MCF 10A (cell line): ENCODE data around the gene MTA3. TPM values are rescaled to one million over a fixed set of nuclear protein-coding genes. Genes with fewer than 3 reads are reported as not detected.

Experiments used
- BruUV-seq: library from RNA; stranded (reverse); fragments of 400-500 nt; replicated peaks from 2 replicates; lab custom pipeline; 2021; lab: Mats Ljungman, UMichigan
- CTCF ChIA-PET: fragments of 300-600 bp; sonication (Branson Sonifier 250); formaldehyde crosslinking; extraction: SDS; loops from one replicate; lab custom pipeline; 2021; ENCODE audit warnings: antibody characterized with exemption, inconsistent platforms; lab: Yijun Ruan, JAX
- POLR2A ChIA-PET: fragments of 300-600, 350-650 bp; sonication (Branson Sonifier 250); formaldehyde crosslinking; extraction: SDS; loops from one replicate; lab custom pipeline; 2020; ENCODE audit warnings: antibody characterized with exemption, inconsistent platforms; lab: Yijun Ruan, JAX
- DNase-seq: peaks from one replicate; pipeline ENCODE4 v3.0.0-alpha.2; 2018; ENCODE audit not compliant: unreplicated experiment
- H3K27ac Mint-ChIP-seq: one replicate; pipeline ENCODE4 v1.8.0; 2022; ENCODE audit warnings: mild to moderate bottlenecking, low read depth, mixed read lengths; ENCODE audit not compliant: unreplicated experiment
- H3K27me3 Mint-ChIP-seq: one replicate; pipeline ENCODE4 v1.8.0; 2022; ENCODE audit warnings: mixed read lengths; ENCODE audit not compliant: insufficient read depth, unreplicated experiment
- H3K36me3 Mint-ChIP-seq: one replicate; pipeline ENCODE4 v1.8.0; 2022; ENCODE audit warnings: mild to moderate bottlenecking, moderate library complexity, mixed read lengths; ENCODE audit not compliant: insufficient read depth, unreplicated experiment
- H3K4me1 Mint-ChIP-seq: one replicate; pipeline ENCODE4 v1.8.0; 2022; ENCODE audit warnings: mixed read lengths; ENCODE audit not compliant: insufficient read depth, unreplicated experiment
- H3K4me3 Mint-ChIP-seq: one replicate; pipeline ENCODE4 v1.8.0; 2022; ENCODE audit warnings: mild to moderate bottlenecking, moderate library complexity, mixed read lengths; ENCODE audit not compliant: unreplicated experiment
- H3K9me3 Mint-ChIP-seq: one replicate; pipeline ENCODE4 v1.8.0; 2022; ENCODE audit warnings: mixed read lengths; ENCODE audit not compliant: unreplicated experiment
- CTCF ChIP-seq: fragments of 200-600 bp; IDR thresholded peaks from one replicate; pipeline ENCODE4 v1.8.0; 2022; ENCODE audit warnings: antibody characterized with exemption, mild to moderate bottlenecking; ENCODE audit not compliant: unreplicated experiment
- intact Hi-C: fragments of 100-400 bp; cut with micrococcal nuclease; formaldehyde crosslinking; loops from 2 replicates; pipeline ENCODE4 v1.14.1; 2022
- total RNA-seq: library from RNA; stranded (reverse); gene quantifications from 2 replicates; pipeline ENCODE4 v1.2.3, GENCODE V29; 2022

MTA3 gene
- total RNA-seq, 1 experiment from 2014 or later, result 41.4 TPM

DNA sequence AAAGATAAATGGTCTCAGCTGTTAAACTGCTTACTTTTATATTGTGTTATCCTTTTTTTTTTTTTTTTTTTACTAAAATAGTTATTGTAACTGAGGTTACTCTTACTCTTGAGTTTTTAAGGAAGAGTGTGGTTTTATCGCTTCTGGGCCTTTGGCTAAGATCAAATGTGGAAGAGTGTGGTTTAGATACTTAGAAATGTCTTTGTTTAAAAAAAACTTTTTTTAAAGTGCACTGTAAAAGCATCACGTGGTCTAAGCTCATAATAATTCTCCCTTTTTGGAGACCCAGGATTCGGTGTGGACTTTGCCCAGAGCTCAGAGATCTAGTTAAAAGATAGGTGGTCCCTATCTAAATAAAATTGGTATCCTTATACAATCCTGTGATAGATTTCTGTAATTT, 207.4 kb downstream of the MTA3 start:
- Mint-ChIP-seq H3K4me1 (no peaks in the 10 kb centered on the region), H3K4me3 (no peak overlapping the region), H3K36me3 (no peaks in the 10 kb centered on the region), H3K27ac (no peak overlapping the region), H3K27me3 (no peaks in the 10 kb centered on the region), H3K9me3 (no peaks in the 10 kb centered on the region)
- POLR2A ChIA-PET, result no interaction called here
- BruUV-seq, result no TSS peak
- CTCF ChIA-PET, result no interaction called here
- no peak for TF ChIP-seq CTCF
- intact Hi-C loops, result no loop called here
- no peak for DNase-seq

- Mint-ChIP-seq H3K27me3 (no peaks in the 10 kb centered on the region), H3K4me3 (no peak overlapping the region), H3K9me3 (no peaks in the 10 kb centered on the region), H3K36me3 (no peaks in the 10 kb centered on the region), H3K27ac (no peak overlapping the region), H3K4me1 (no peaks in the 10 kb centered on the region)
- no TSS peak for BruUV-seq
- intact Hi-C loops, result no loop called here
- ChIA-PET POLR2A (no interaction called here), CTCF (interaction anchor here (0.6 kb wide), 1 partner anchor 50 kb away, joined by 3 read pairs; no protein-coding TSS in a partner anchor)
- TF ChIP-seq CTCF, result no peak
- DNase-seq, result no peak
These were observed 209.7 kb downstream of the MTA3 start for GRCh38 chr2:42777883-42778805.

DNA sequence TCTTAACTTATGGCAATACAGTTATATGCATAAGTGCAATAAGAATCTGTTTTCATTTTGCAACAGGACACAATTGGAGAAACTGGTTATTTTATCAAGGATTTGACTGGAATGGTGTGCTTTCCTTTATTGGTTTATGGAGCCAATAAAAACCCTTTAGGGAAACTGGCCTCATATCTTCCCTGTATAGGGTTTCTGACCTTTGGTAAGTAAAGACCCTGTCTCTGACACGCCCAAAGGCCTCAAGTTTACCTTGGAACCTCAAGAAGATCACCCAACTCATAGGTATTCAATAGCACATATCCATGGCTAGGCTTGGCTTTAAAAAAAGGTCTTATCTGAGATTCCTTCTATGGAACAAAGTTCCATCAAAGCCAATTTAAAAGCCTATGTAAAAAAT, 212.7 kb downstream of the MTA3 start:
- H3K4me1 Mint-ChIP-seq, result no peaks in the 10 kb centered on the region
- H3K36me3 Mint-ChIP-seq, result no peaks in the 10 kb centered on the region
- ChIA-PET CTCF (interaction anchor here (0.6 kb wide), 1 partner anchor 811 kb away, joined by 3 read pairs; no protein-coding TSS in a partner anchor), POLR2A (no interaction called here)
- no TSS peak for BruUV-seq
- H3K27ac Mint-ChIP-seq, result no peak overlapping the region
- H3K9me3 Mint-ChIP-seq, result no peaks in the 10 kb centered on the region
- no peaks in the 10 kb centered on the region for H3K27me3 Mint-ChIP-seq
- TF ChIP-seq CTCF, result no peak
- DNase-seq, result no peak
- no peak overlapping the region for H3K4me3 Mint-ChIP-seq
- intact Hi-C loops, result no loop called here

DNA sequence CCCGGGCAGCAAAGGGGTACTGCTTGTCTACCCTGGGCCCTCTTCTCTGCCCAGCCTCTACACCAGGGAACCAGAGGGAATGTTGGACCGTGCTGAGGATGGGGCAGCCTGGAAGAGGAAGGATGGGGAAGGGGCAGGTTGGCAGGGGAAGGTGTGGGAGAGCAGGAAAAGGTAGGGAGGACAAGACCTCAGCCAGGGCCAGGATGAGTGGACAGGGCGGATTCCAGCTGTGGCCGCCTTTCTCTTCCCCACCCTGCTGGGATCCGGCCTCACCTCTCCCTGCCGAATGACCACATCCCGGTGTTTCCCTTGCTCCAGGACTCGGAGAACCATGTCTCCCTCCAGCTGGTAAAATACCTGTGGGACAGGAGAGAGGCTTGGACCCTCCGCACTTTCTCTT, 215.1 kb downstream of the MTA3 start:
- no peak for TF ChIP-seq CTCF
- Mint-ChIP-seq H3K4me3 (no peak overlapping the region), H3K27me3 (no peaks in the 10 kb centered on the region), H3K4me1 (no peaks in the 10 kb centered on the region), H3K27ac (no peak overlapping the region), H3K36me3 (no peaks in the 10 kb centered on the region), H3K9me3 (no peaks in the 10 kb centered on the region)
- intact Hi-C loops, result no loop called here
- BruUV-seq, result no TSS peak
- ChIA-PET CTCF (no interaction called here), POLR2A (no interaction called here)
- DNase-seq, result no peak
